SU-DHL-6 (cell line): ENCODE results near the gene TBX19.

Source experiments
- H2AFZ ChIP-seq: fragments of 200-600 bp; sonication (generic); 2 replicates; pipeline ENCODE4 v1.6.1; 2014; ENCODE audit warnings: low read depth, mild to moderate bottlenecking, moderate library complexity, mixed read lengths, antibody characterized with exemption, low read length; ENCODE audit not compliant: severe bottlenecking
- H3F3A ChIP-seq: fragments of 200-600 bp; shearing (Covaris generic); 2 replicates; pipeline ENCODE4 v1.6.0; 2016; ENCODE audit warnings: antibody characterized with exemption, mild to moderate bottlenecking; ENCODE audit not compliant: insufficient read depth
- H3K27ac ChIP-seq: fragments of 200-600 bp; sonication (generic); 2 replicates; pipeline ENCODE4 v1.5.1; 2016; ENCODE audit warnings: low read depth, mild to moderate bottlenecking, low read length, moderate library complexity, mixed read lengths
- H3K27me3 ChIP-seq: fragments of 200-600 bp; sonication (generic), shearing (Covaris generic); 2 replicates; pipeline ENCODE4 v1.6.0; 2014; ENCODE audit warnings: mild to moderate bottlenecking, low read length
- H3K36me3 ChIP-seq: fragments of 200-600 bp; sonication (generic); 2 replicates; pipeline ENCODE4 v1.6.1; 2014; ENCODE audit warnings: mild to moderate bottlenecking, low read length, mixed read lengths
- H3K4me2 ChIP-seq: fragments of 300-600, 200-600 bp; shearing (Covaris generic), sonication (generic); 2 replicates; pipeline ENCODE4 v1.6.0; 2014; ENCODE audit warnings: low read length, low read depth, mild to moderate bottlenecking; ENCODE audit not compliant: poor library complexity, severe bottlenecking
- H3K4me3 ChIP-seq: fragments of 200-600 bp; sonication (generic); 2 replicates; pipeline ENCODE4 v1.5.1; 2014; ENCODE audit warnings: antibody characterized with exemption, low read length, mild to moderate bottlenecking, mixed read lengths; ENCODE audit not compliant: insufficient read depth, poor library complexity, severe bottlenecking
- H3K79me2 ChIP-seq: fragments of 200-600 bp; sonication (generic); 2 replicates; pipeline ENCODE4 v1.6.1; 2014; ENCODE audit warnings: mild to moderate bottlenecking, low read length, moderate library complexity; ENCODE audit not compliant: insufficient read depth
- H3K9ac ChIP-seq: fragments of 200-600 bp; sonication (generic); 2 replicates; pipeline ENCODE4 v1.7.0; 2014; ENCODE audit warnings: mild to moderate bottlenecking, low read length
- H3K9me2 ChIP-seq: fragments of 200-600 bp; sonication (generic); replicated peaks from 2 replicates; pipeline ENCODE4 v1.6.1; 2014; ENCODE audit warnings: low read length; ENCODE audit not compliant: insufficient read depth
- H3K9me3 ChIP-seq: fragments of 200-600 bp; sonication (generic); 2 replicates; pipeline ENCODE4 v1.6.1; 2014; ENCODE audit warnings: low read length, mixed read lengths; ENCODE audit not compliant: insufficient read depth
- H4K20me1 ChIP-seq: fragments of 200-600 bp; sonication (generic); 2 replicates; pipeline ENCODE4 v1.6.1; 2014; ENCODE audit warnings: low read depth, mild to moderate bottlenecking, antibody characterized with exemption, low read length, moderate library complexity, mixed read lengths
- EZH2phosphoT487 ChIP-seq: fragments of 200-600 bp; sonication (generic), shearing (Covaris generic); conservative IDR thresholded peaks from 2 replicates; pipeline ENCODE4 v1.6.1; 2018; ENCODE audit warnings: mild to moderate bottlenecking, antibody characterized with exemption, low read length, moderate library complexity, mixed read lengths
- TF ChIP-seq, protein P1 (sequence below): fragments of 200-600 bp; sonication (generic); IDR thresholded peaks from one replicate; pipeline ENCODE4 v1.5.1; 2017; ENCODE audit warnings: antibody characterized with exemption, mild to moderate bottlenecking, low read length, moderate library complexity; ENCODE audit not compliant: insufficient read depth, poor library complexity, severe bottlenecking

Gene TBX19

GRCh38 chr1:168235937-168236336 is 44.7 kb upstream of the TBX19 start:
- Histone ChIP-seq H4K20me1 (no peaks in the 10 kb centered on the region), H3K27me3 (no peaks in the 10 kb centered on the region), H2AFZ (no peak overlapping the region), H3K9me3 (no peaks in the 10 kb centered on the region), H3K79me2 (peaks cover 5% of the 10 kb centered on the region; the same call in 1 of the 2 replicates), H3K4me3 (no peak overlapping the region), H3K4me2 (no peak overlapping the region), H3F3A (no peaks in the 10 kb centered on the region), H3K27ac (no peak overlapping the region), H3K9me2 (no peaks in the 10 kb centered on the region), H3K9ac (no peak overlapping the region), H3K36me3 (peaks cover 16% of the 10 kb centered on the region; the same call in 1 of the 2 replicates)
- TF ChIP-seq, protein P1, sequence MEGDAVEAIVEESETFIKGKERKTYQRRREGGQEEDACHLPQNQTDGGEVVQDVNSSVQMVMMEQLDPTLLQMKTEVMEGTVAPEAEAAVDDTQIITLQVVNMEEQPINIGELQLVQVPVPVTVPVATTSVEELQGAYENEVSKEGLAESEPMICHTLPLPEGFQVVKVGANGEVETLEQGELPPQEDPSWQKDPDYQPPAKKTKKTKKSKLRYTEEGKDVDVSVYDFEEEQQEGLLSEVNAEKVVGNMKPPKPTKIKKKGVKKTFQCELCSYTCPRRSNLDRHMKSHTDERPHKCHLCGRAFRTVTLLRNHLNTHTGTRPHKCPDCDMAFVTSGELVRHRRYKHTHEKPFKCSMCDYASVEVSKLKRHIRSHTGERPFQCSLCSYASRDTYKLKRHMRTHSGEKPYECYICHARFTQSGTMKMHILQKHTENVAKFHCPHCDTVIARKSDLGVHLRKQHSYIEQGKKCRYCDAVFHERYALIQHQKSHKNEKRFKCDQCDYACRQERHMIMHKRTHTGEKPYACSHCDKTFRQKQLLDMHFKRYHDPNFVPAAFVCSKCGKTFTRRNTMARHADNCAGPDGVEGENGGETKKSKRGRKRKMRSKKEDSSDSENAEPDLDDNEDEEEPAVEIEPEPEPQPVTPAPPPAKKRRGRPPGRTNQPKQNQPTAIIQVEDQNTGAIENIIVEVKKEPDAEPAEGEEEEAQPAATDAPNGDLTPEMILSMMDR, result no peak
- no peak for TF ChIP-seq EZH2phosphoT487

DNA sequence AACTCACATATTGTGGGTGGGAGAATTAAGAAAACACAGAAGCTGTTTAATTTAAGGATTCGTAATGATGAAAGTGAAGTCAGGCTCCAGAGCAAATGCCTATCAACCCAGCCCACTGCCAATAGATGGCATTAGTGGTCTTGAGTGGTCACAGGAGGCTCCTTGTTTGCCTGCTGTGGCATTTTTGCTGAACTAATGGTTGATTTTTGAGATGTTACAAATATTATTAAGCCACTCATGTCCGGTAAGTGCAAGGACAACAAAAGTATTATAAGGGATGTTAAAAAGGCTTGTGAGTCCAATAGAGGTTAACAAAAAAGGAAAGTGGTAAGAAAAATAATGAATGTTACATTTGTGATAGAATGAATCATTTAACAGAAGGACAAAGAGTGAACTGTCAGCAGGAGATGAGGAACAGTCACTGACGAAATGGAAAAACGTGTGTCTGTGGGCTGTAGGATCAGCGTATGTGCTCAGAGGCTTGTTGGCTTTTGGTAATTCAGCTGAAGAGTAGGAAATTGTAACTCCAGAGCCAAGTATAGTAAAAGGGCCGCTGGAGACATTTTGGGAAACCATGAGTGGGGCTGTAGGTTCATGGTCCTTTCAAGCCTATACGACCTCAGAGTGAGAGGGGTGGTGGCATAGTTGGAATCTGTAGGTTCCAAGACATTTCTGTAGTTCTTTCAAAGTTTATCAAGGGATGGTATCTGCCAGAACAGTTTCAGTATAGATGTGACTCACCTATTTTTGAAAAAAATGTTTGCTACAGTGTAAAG is 43.7 kb upstream of the TBX19 start:
- Histone ChIP-seq H3K9me3 (no peaks in the 10 kb centered on the region), H3K9me2 (no peaks in the 10 kb centered on the region), H3K9ac (no peak overlapping the region), H3F3A (no peaks in the 10 kb centered on the region), H3K4me3 (no peak overlapping the region), H3K36me3 (peaks cover 16% of the 10 kb centered on the region; the same call in 1 of the 2 replicates), H4K20me1 (no peaks in the 10 kb centered on the region), H3K4me2 (no peak overlapping the region), H3K27me3 (no peaks in the 10 kb centered on the region), H2AFZ (no peak overlapping the region), H3K27ac (no peak overlapping the region), H3K79me2 (no peaks in the 10 kb centered on the region)
- TF ChIP-seq, protein P1, result no peak
- TF ChIP-seq EZH2phosphoT487, result no peak

DNA sequence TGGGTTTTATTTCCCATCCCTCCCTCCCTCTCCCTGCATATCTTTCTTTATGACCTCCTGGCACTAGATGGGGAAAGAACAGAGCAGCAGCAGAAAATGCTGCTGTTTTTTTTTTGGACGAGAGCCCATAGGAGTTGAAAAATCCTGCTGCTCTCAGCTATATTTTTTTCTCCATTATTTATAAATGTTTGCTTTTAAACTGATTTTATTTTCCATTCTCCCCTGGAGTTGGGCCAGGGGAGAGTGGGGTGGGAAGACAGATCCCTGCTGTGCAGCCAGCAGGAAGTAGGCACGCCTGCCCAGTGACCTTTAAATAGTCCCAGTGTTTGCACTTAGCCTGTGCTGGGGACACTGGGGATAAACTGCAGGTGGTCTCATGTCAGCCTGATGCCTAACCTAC is 37.5 kb upstream of the TBX19 start:
- Histone ChIP-seq H3K4me2 (no peak overlapping the region), H3K9ac (no peak overlapping the region), H3K9me2 (no peaks in the 10 kb centered on the region), H2AFZ (no peak overlapping the region), H3K9me3 (no peaks in the 10 kb centered on the region), H3K27ac (no peak overlapping the region), H3K4me3 (no peak overlapping the region), H3K27me3 (no peaks in the 10 kb centered on the region), H3F3A (no peaks in the 10 kb centered on the region; the same call in 1 of the 2 replicates), H4K20me1 (no peaks in the 10 kb centered on the region), H3K36me3 (peaks cover 12% of the 10 kb centered on the region; the same call in 1 of the 2 replicates), H3K79me2 (0 out of 2 replicates have a peak, but pooled peaks cover 20% of the 10 kb centered on the region)
- no peak for TF ChIP-seq EZH2phosphoT487
- TF ChIP-seq, protein P1, result no peak
